H9 (cell line): ENCODE data around the gene APBA2. TPM values are rescaled to one million over a fixed set of nuclear protein-coding genes. Genes with fewer than 3 reads are reported as not detected.
A peak's percentile ranks its signal among the peaks of the same experiment; 100 is the strongest.

Source experiments
- DNase-seq: peaks from one replicate; pipeline ENCODE4 v3.0.0-alpha.2; 2017
- H2AFZ ChIP-seq: one replicate; pipeline ENCODE4 v1.6.1; 2013; ENCODE audit warnings: mild to moderate bottlenecking, low read length, control low read depth, moderate library complexity
- H2AK5ac ChIP-seq: 2 replicates; pipeline ENCODE4 v1.6.1; 2013; ENCODE audit warnings: low read length, control low read depth, mixed read lengths; ENCODE audit not compliant: insufficient read length
- H2BK120ac ChIP-seq: one replicate; pipeline ENCODE4 v1.6.1; 2013; ENCODE audit warnings: low read depth, mild to moderate bottlenecking, low read length, control low read depth, inconsistent platforms; ENCODE audit not compliant: poor library complexity, severe bottlenecking
- H2BK12ac ChIP-seq: 2 replicates; pipeline ENCODE4 v1.6.1; 2013; ENCODE audit warnings: low read length, control low read depth, mixed read lengths, low read depth; ENCODE audit not compliant: insufficient read length
- H2BK15ac ChIP-seq: 2 replicates; pipeline ENCODE4 v1.6.1; 2013; ENCODE audit warnings: low read depth, low read length, control low read depth
- H2BK20ac ChIP-seq: one replicate; pipeline ENCODE4 v1.6.1; 2013; ENCODE audit warnings: low read depth, mild to moderate bottlenecking, low read length, control low read depth, inconsistent platforms; ENCODE audit not compliant: poor library complexity, severe bottlenecking
- H2BK5ac ChIP-seq: 2 replicates; pipeline ENCODE4 v1.6.1; 2013; ENCODE audit warnings: low read length, control low read depth, mixed read lengths; ENCODE audit not compliant: insufficient read length
- H3K14ac ChIP-seq: 2 replicates; pipeline ENCODE4 v1.6.1; 2013; ENCODE audit warnings: low read length, control low read depth; ENCODE audit not compliant: insufficient read depth
- H3K18ac ChIP-seq: 2 replicates; pipeline ENCODE4 v1.6.1; 2013; ENCODE audit warnings: low read depth, mild to moderate bottlenecking, mixed read lengths, low read length, control low read depth; ENCODE audit not compliant: insufficient read length
- H3K23ac ChIP-seq: 2 replicates; pipeline ENCODE4 v1.6.1; 2013; ENCODE audit warnings: low read length, control low read depth, mixed read lengths, low read depth; ENCODE audit not compliant: insufficient read length
- H3K23me2 ChIP-seq: 2 replicates; pipeline ENCODE4 v1.6.1; 2013; ENCODE audit warnings: low read depth, mild to moderate bottlenecking, mixed read lengths, low read length, control low read depth; ENCODE audit not compliant: insufficient read length, poor library complexity, severe bottlenecking
- H3K27ac ChIP-seq: 2 replicates; pipeline ENCODE4 v1.5.1; 2013; ENCODE audit warnings: low read length, control low read depth, mixed read lengths, low read depth; ENCODE audit not compliant: insufficient read length
- H3K27me3 ChIP-seq: 2 replicates; pipeline ENCODE4 v1.6.1; 2013; ENCODE audit warnings: low read length, control low read depth, inconsistent platforms; ENCODE audit not compliant: insufficient read depth
- H3K4ac ChIP-seq: 2 replicates; pipeline ENCODE4 v1.6.1; 2013; ENCODE audit warnings: low read depth, mild to moderate bottlenecking, control low read depth, inconsistent platforms, low read length, moderate library complexity
- H3K4me1 ChIP-seq: 2 replicates; pipeline ENCODE4 v1.6.1; 2013; ENCODE audit warnings: low read length, control low read depth, inconsistent platforms; ENCODE audit not compliant: insufficient read depth
- H3K4me2 ChIP-seq: 2 replicates; pipeline ENCODE4 v1.6.1; 2013; ENCODE audit warnings: low read length, control low read depth, mixed read lengths; ENCODE audit not compliant: insufficient read length, insufficient read depth
- H3K56ac ChIP-seq: 2 replicates; pipeline ENCODE4 v1.6.1; 2013; ENCODE audit warnings: low read depth, mild to moderate bottlenecking, mixed read lengths, low read length, control low read depth; ENCODE audit not compliant: insufficient read length
- H3K79me1 ChIP-seq: 2 replicates; pipeline ENCODE4 v1.6.1; 2013; ENCODE audit warnings: low read depth, mild to moderate bottlenecking, moderate library complexity, low read length, control low read depth, inconsistent platforms; ENCODE audit not compliant: insufficient read depth, poor library complexity, severe bottlenecking
- H3K79me2 ChIP-seq: 2 replicates; pipeline ENCODE4 v1.6.1; 2013; ENCODE audit warnings: low read length, control low read depth, inconsistent platforms; ENCODE audit not compliant: insufficient read depth
- H3K9ac ChIP-seq: 2 replicates; pipeline ENCODE4 v1.6.1; 2013; ENCODE audit warnings: low read length, control low read depth, mixed read lengths; ENCODE audit not compliant: insufficient read length; ENCODE audit errors: extremely low read depth
- H3K9me3 ChIP-seq: one replicate; pipeline ENCODE4 v1.6.1; 2013; ENCODE audit warnings: low read depth, low read length, inconsistent platforms; ENCODE audit not compliant: control insufficient read depth
- H3T11ph ChIP-seq: one replicate; pipeline ENCODE4 v1.6.1; 2013; ENCODE audit warnings: mild to moderate bottlenecking, low read length, control low read depth, inconsistent platforms
- H4K20me1 ChIP-seq: one replicate; pipeline ENCODE4 v1.6.1; 2013; ENCODE audit not compliant: control insufficient read depth, insufficient read length, insufficient read depth
- H4K5ac ChIP-seq: 2 replicates; pipeline ENCODE4 v1.6.1; 2013; ENCODE audit warnings: low read depth, mild to moderate bottlenecking, mixed read lengths, low read length, control low read depth; ENCODE audit not compliant: insufficient read length
- H4K8ac ChIP-seq: replicated peaks from 2 replicates; pipeline ENCODE4 v1.6.1; 2013; ENCODE audit warnings: low read length, control low read depth, mixed read lengths, low read depth; ENCODE audit not compliant: insufficient read length
- H4K91ac ChIP-seq: 2 replicates; pipeline ENCODE4 v1.6.1; 2013; ENCODE audit warnings: low read depth, mild to moderate bottlenecking, moderate library complexity, mixed read lengths, low read length, control low read depth; ENCODE audit not compliant: insufficient read length
- H3K27ac Mint-ChIP-seq, 3 experiments: 2 replicates in 2 of 3; 3 replicates in 1 of 3; pipeline ENCODE4 v1.8.0; 2020 to 2021; ENCODE audit warnings: mixed read lengths in 3 of 3, mild to moderate bottlenecking in 1 of 3, moderate library complexity in 1 of 3
- H3K27me3 Mint-ChIP-seq: 2 replicates; pipeline ENCODE4 v1.8.0; 2021; ENCODE audit warnings: low read depth, mild to moderate bottlenecking, moderate library complexity, mixed read lengths
- H3K36me3 Mint-ChIP-seq, 3 experiments: 2 replicates in 2 of 3; 3 replicates in 1 of 3; pipeline ENCODE4 v1.8.0; 2020 to 2021; ENCODE audit warnings: low read depth in 3 of 3, mixed read lengths in 3 of 3; ENCODE audit not compliant: insufficient read depth in 1 of 3
- H3K4me1 Mint-ChIP-seq, 2 experiments: 2 replicates each; pipeline ENCODE4 v1.8.0; 2020; ENCODE audit warnings: mixed read lengths in 2 of 2
- H3K4me3 Mint-ChIP-seq, 2 experiments: 2 replicates in 1 of 2; 3 replicates in 1 of 2; pipeline ENCODE4 v1.8.0; 2020 to 2021; ENCODE audit warnings: mild to moderate bottlenecking in 2 of 2, mixed read lengths in 2 of 2, moderate library complexity in 1 of 2
- H3K9me3 Mint-ChIP-seq, 2 experiments: 2 replicates in 1 of 2; 3 replicates in 1 of 2; pipeline ENCODE4 v1.8.0; 2020; ENCODE audit warnings: mild to moderate bottlenecking in 2 of 2, mixed read lengths in 2 of 2, moderate library complexity in 1 of 2
- WGBS: extraction: QIAGEN DNeasy Blood & Tissue Kit; methylation state at CpG from one replicate; pipeline ENCODE4 v1.1.7; 2013; ENCODE audit warnings: missing lambda C conversion rate, low lambda C conversion rate, mixed read lengths; ENCODE audit not compliant: insufficient read length; ENCODE audit errors: extremely low coverage; 5-methylcytosine and 5-hydroxymethylcytosine counted together
- total RNA-seq: library from RNA; stranded (reverse); gene quantifications from 2 replicates; pipeline ENCODE4 v1.2.1, GENCODE V29; 2021
- TF ChIP-seq, protein P1 (sequence below): fragments of 200-600 bp; sonication (generic); conservative IDR thresholded peaks from 3 replicates; pipeline ENCODE4 v1.8.0; 2021; ENCODE audit warnings: antibody characterized with exemption, mild to moderate bottlenecking

Gene APBA2
- total RNA-seq, 1 experiment from 2014 or later = 14.3 TPM

DNA sequence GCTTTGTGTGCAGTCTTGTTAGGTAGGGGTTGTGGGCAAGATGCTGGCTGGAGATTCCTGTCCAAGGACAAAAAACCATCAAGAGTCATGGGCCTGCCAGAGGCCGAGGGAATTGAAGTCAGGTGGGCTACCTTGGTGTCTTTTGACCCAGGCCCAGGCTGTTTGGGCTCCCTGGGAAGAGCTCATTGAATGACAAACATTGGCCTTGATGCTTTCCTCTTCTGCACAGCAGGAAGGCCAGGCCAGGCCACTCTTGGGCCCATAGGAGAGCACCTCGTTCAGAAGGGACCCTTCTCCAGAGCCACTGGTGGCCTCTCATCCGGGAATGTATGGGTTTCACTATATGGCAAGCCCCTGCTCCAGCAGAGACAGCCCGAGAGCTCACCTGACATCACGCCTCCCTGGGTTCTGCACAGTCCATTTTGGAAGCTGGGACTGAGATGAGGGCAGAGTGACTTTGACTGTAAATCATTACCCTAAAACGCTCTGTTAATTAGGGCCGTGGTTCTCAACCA, 214.8 kb downstream of the APBA2 start:
- H2BK5ac ChIP-seq = no peak overlapping the region
- H3K9me3 ChIP-seq = no peaks in the 10 kb centered on the region
- TF ChIP-seq, protein P1, sequence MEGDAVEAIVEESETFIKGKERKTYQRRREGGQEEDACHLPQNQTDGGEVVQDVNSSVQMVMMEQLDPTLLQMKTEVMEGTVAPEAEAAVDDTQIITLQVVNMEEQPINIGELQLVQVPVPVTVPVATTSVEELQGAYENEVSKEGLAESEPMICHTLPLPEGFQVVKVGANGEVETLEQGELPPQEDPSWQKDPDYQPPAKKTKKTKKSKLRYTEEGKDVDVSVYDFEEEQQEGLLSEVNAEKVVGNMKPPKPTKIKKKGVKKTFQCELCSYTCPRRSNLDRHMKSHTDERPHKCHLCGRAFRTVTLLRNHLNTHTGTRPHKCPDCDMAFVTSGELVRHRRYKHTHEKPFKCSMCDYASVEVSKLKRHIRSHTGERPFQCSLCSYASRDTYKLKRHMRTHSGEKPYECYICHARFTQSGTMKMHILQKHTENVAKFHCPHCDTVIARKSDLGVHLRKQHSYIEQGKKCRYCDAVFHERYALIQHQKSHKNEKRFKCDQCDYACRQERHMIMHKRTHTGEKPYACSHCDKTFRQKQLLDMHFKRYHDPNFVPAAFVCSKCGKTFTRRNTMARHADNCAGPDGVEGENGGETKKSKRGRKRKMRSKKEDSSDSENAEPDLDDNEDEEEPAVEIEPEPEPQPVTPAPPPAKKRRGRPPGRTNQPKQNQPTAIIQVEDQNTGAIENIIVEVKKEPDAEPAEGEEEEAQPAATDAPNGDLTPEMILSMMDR = no peak
- no peak overlapping the region for H4K8ac ChIP-seq
- H2AFZ ChIP-seq = no peak overlapping the region
- peaks cover 0 to 8% (median 0%) of the 10 kb centered on the region in 3 experiments; a peak in 2 of 7 replicates for H3K36me3 Mint-ChIP-seq
- H3K27me3 ChIP-seq = no peaks in the 10 kb centered on the region
- no peaks in the 10 kb centered on the region for H4K20me1 ChIP-seq
- no peak overlapping the region for H3K56ac ChIP-seq
- H3K4ac ChIP-seq = no peak overlapping the region
- no peak overlapping the region for H3K27ac ChIP-seq
- H2BK120ac ChIP-seq = no peak overlapping the region
- no peak overlapping the region for H3K9ac ChIP-seq
- H4K91ac ChIP-seq = no peak overlapping the region
- no peaks in the 10 kb centered on the region for H3K23me2 ChIP-seq
- peak overlapping the region in 2 of 3 experiments; percentile 23 to 58; a peak in 3 of 7 replicates for H3K27ac Mint-ChIP-seq
- H3K79me1 ChIP-seq = no peaks in the 10 kb centered on the region
- H3K23ac ChIP-seq = no peak overlapping the region
- H2AK5ac ChIP-seq = no peak overlapping the region
- H2BK20ac ChIP-seq = no peak overlapping the region
- H3T11ph ChIP-seq = no peak overlapping the region
- H3K4me1 ChIP-seq = peaks cover 4% of the 10 kb centered on the region; the same call in 1 of the 2 replicates
- H3K18ac ChIP-seq = no peak overlapping the region
- no peak overlapping the region for H3K14ac ChIP-seq
- no peak overlapping the region for H3K4me2 ChIP-seq
- H4K5ac ChIP-seq = no peak overlapping the region
- H2BK12ac ChIP-seq = no peak overlapping the region
- no peaks in the 10 kb centered on the region; a peak in 1 of 5 replicates for H3K9me3 Mint-ChIP-seq
- no peak overlapping the region for H2BK15ac ChIP-seq
- peaks cover 35 to 50% of the 10 kb centered on the region in 2 experiments for H3K4me1 Mint-ChIP-seq
- WGBS = no CpG with 5 or more reads among the region's 7 CpGs
- DNase-seq = no peak
- peaks cover 2% of the 10 kb centered on the region; the same call in 1 of the 2 replicates for H3K27me3 Mint-ChIP-seq
- no peak overlapping the region for H3K4me3 Mint-ChIP-seq
- no peaks in the 10 kb centered on the region for H3K79me2 ChIP-seq
